A549 (cell line): Measurements from ENCODE around the gene CXXC5. TPM values are rescaled to one million over a fixed set of nuclear protein-coding genes. Genes with fewer than 3 reads are reported as not detected.

Experiments used
- ATAC-seq, 2 experiments: fragments of 200-7000 bp in 1 of 2; fragments of >200 bp in 1 of 2; cut with Nextera tagmentation in 1 of 2; cut with Tn5 transposase in 1 of 2; 3 replicates each; pipeline versions ENCODE4 v1.8.0 to v1.9.1; 2018 to 2020; ENCODE audit warnings: mild to moderate bottlenecking in 1 of 2, moderate library complexity in 1 of 2
- CTCF ChIA-PET: fragments of 300-600 bp; sonication (Branson Sonifier 250); formaldehyde crosslinking; extraction: SDS; loops from one replicate; lab custom pipeline; 2021; ENCODE audit warnings: antibody characterized with exemption, inconsistent platforms; lab: Yijun Ruan, JAX
- POLR2A ChIA-PET: fragments of 350-600 bp; formaldehyde crosslinking; extraction: SDS; loops from one replicate; lab custom pipeline; 2021; ENCODE audit warnings: antibody characterized with exemption, inconsistent platforms; lab: Yijun Ruan, JAX
- DNase-seq, 2 experiments: peaks; one replicate each; pipeline versions ENCODE4 v3.0.0 to v3.0.0-alpha.2; 2011 to 2016; ENCODE audit warnings: low read depth in 1 of 2, low spot score in 1 of 2
- FAIRE-seq: peaks from 2 replicates; lab custom pipeline; 2011; peaks lifted over from hg19 to GRCh38; lab: Jason Lieb, UNC
- H3K27ac ChIP-seq, 2 experiments: fragments of >200 bp; sonication (Bioruptor Twin); formaldehyde crosslinking; 3 replicates each; pipeline ENCODE4 v1.5.1; 2016 to 2017
- H3K4me1 ChIP-seq: fragments of >200 bp; sonication (Bioruptor Twin); formaldehyde crosslinking; 3 replicates; pipeline ENCODE4 v1.6.1; 2016
- H3K4me2 ChIP-seq: fragments of >200 bp; sonication (Bioruptor Twin); formaldehyde crosslinking; 3 replicates; pipeline ENCODE4 v1.6.1; 2016
- H3K4me3 ChIP-seq: fragments of >200 bp; sonication (Bioruptor Twin); formaldehyde crosslinking; 3 replicates; pipeline ENCODE4 v1.5.1; 2016
- H3K9me3 ChIP-seq: fragments of >200 bp; sonication (Bioruptor Twin); formaldehyde crosslinking; 3 replicates; pipeline ENCODE4 v1.6.1; 2016
- CBX2 ChIP-seq: fragments of 200-600 bp; sonication (generic); IDR thresholded peaks from 2 replicates; pipeline ENCODE4 v1.6.1; 2016; ENCODE audit warnings: low read depth, mild to moderate bottlenecking, borderline replicate concordance
- CEBPB ChIP-seq, 2 experiments: fragments of >200 bp in 1 of 2; sonication (Bioruptor Twin) in 1 of 2; formaldehyde crosslinking in 1 of 2; IDR thresholded peaks; 2 replicates each; pipeline ENCODE4 v1.6.1; 2012 to 2016
- ELK1 ChIP-seq: fragments of 150-350 bp; IDR thresholded peaks from 2 replicates; pipeline ENCODE4 v1.6.1; 2014; ENCODE audit warnings: low read depth, mild to moderate bottlenecking, low read length
- ESRRA ChIP-seq: fragments of 150-350 bp; IDR thresholded peaks from 2 replicates; pipeline ENCODE4 v1.6.1; 2014; ENCODE audit warnings: mild to moderate bottlenecking, low read length, borderline replicate concordance
- FOSB ChIP-seq: fragments of 250-450 bp; sonication (Bioruptor Pico); IDR thresholded peaks from 2 replicates; pipeline ENCODE4 v1.5.0; 2020; ENCODE audit warnings: mild to moderate bottlenecking, moderate library complexity
- HES2 ChIP-seq: fragments of >200 bp; sonication (Bioruptor Twin); formaldehyde crosslinking; IDR thresholded peaks from 2 replicates; pipeline ENCODE4 v1.6.1; 2016
- JUN ChIP-seq, 2 experiments: fragments of >200 bp; sonication (Bioruptor Twin); formaldehyde crosslinking; IDR thresholded peaks; 2 replicates in 1 of 2; 3 replicates in 1 of 2; pipeline ENCODE4 v1.6.1; 2016 to 2017
- KDM1A ChIP-seq: fragments of 200-600 bp; sonication (generic); IDR thresholded peaks from 2 replicates; pipeline ENCODE4 v1.6.1; 2016; ENCODE audit warnings: low read depth, mild to moderate bottlenecking
- MAFK ChIP-seq: fragments of 450-650 bp; IDR thresholded peaks from 2 replicates; pipeline ENCODE4 v1.6.1; 2014; ENCODE audit not compliant: partially characterized antibody
- MAZ ChIP-seq: fragments of 150-350 bp; IDR thresholded peaks from 2 replicates; pipeline ENCODE4 v1.6.1; 2014; ENCODE audit warnings: antibody characterized with exemption, low read depth, low read length, borderline replicate concordance
- NPAS2 ChIP-seq: fragments of 250-450 bp; sonication (Bioruptor Pico); IDR thresholded peaks from 2 replicates; pipeline ENCODE4 v1.8.0; 2022; ENCODE audit warnings: mild to moderate bottlenecking, moderate library complexity, borderline replicate concordance
- PHF8 ChIP-seq: fragments of 200-600 bp; sonication (generic); IDR thresholded peaks from 2 replicates; pipeline ENCODE4 v1.6.1; 2016; ENCODE audit warnings: low read depth, mild to moderate bottlenecking, antibody characterized with exemption, moderate library complexity, borderline replicate concordance
- RAD21 ChIP-seq, 2 experiments: fragments of >200 bp in 1 of 2; sonication (Bioruptor Twin) in 1 of 2; formaldehyde crosslinking in 1 of 2; IDR thresholded peaks in 1 of 2; conservative IDR thresholded peaks in 1 of 2; 2 replicates in 1 of 2; 3 replicates in 1 of 2; pipeline ENCODE4 v1.6.1; 2012 to 2018; ENCODE audit warnings: inconsistent platforms in 1 of 2
- RFX5 ChIP-seq: fragments of 450-650 bp; IDR thresholded peaks from 2 replicates; pipeline ENCODE4 v1.7.1; 2014; ENCODE audit warnings: antibody characterized with exemption, mild to moderate bottlenecking, moderate library complexity
- SMC3 ChIP-seq: fragments of >200 bp; sonication (Bioruptor Twin); formaldehyde crosslinking; IDR thresholded peaks from 3 replicates; pipeline ENCODE4 v1.6.1; 2018; ENCODE audit warnings: inconsistent platforms
- TFCP2L1 ChIP-seq: fragments of 250-450 bp; sonication (Bioruptor Pico); IDR thresholded peaks from 2 replicates; pipeline ENCODE4 v1.5.0; 2021; ENCODE audit warnings: mild to moderate bottlenecking
- USF2 ChIP-seq: fragments of 450-650 bp; IDR thresholded peaks from 2 replicates; pipeline ENCODE4 v1.6.1; 2014; ENCODE audit warnings: antibody characterized with exemption
- ZFP36 ChIP-seq: fragments of 450-650 bp; IDR thresholded peaks from 2 replicates; pipeline ENCODE4 v1.6.1; 2014; ENCODE audit warnings: borderline replicate concordance; ENCODE audit not compliant: partially characterized antibody
- ZNF302 ChIP-seq: fragments of 250-450 bp; sonication (Bioruptor Pico); IDR thresholded peaks from 2 replicates; pipeline ENCODE4 v1.9.0; 2021; ENCODE audit warnings: inconsistent platforms, mild to moderate bottlenecking, moderate library complexity
- ZSCAN20 ChIP-seq: fragments of 250-450 bp; sonication (Bioruptor Pico); IDR thresholded peaks from 2 replicates; pipeline ENCODE4 v1.8.0; 2022; ENCODE audit warnings: mild to moderate bottlenecking, moderate library complexity
- WGBS: methylation state at CpG from one replicate; pipeline ENCODE4 v1.1.6; 2017; ENCODE audit errors: missing lambda C conversion rate; 5-methylcytosine and 5-hydroxymethylcytosine counted together
- polyA plus RNA-seq, 4 experiments: library from polyadenylated mRNA; depleted of rRNA in 3 of 4; stranded (reverse); fragments of >200 nt; fragmentation: RNase III in 1 of 4; extraction: RNeasy Plus Mini Kit Qiagen cat#74134 plus additional on column Dnase treatment in 1 of 4; gene quantifications; 2 replicates in 3 of 4; 3 replicates in 1 of 4; pipeline ENCODE4 v1.2.3, GENCODE V29; 2011 to 2017

The CXXC5 gene
- polyA plus RNA-seq, 2 of the 4 experiments (the other 2 are of a cell fraction), result 18.1 to 32.5 TPM

- TF ChIP-seq SMC3, result peak; percentile 19; the same call in 2 of the 3 replicates
- TF ChIP-seq ELK1, result no peak
- no peak for TF ChIP-seq RFX5
- TF ChIP-seq CBX2, result no peak
- TF ChIP-seq MAZ, result no peak
- no peak for TF ChIP-seq USF2
- 0 out of 5 replicates have a peak, but pooled peaks of 1 of the 2 experiments have one; percentile 31 for TF ChIP-seq JUN (IDR thresholded peaks at IDR 0.05)
- no peak for TF ChIP-seq KDM1A
- TF ChIP-seq ZNF302 (CRISPR knock-in tag), result no peak
- peak in 1 of 2 experiments; percentile 26; a peak in 1 of 4 replicates for TF ChIP-seq CEBPB (IDR thresholded peaks at IDR 0.05)
- TF ChIP-seq ZFP36, result no peak
- TF ChIP-seq NPAS2 (CRISPR knock-in tag), result no peak
- TF ChIP-seq FOSB, result no peak
- ChIA-PET POLR2A (interaction anchor here (0.6 to 1.0 kb wide), 3 partner anchors 9 to 58 kb away, joined by 3 to 4 read pairs (median 3); partner anchors contain the start of gene CXXC5), CTCF (interaction anchor here (1.4 to 16.1 kb wide), 7 partner anchors 11 to 137 kb away, joined by 3 to 267 read pairs (median 7); partner anchors contain the start of gene CXXC5)
- 65% methylated on average over 15 of the region's 62 CpGs for WGBS
- DNase-seq (no peak), ATAC-seq (peak in 1 of 2 experiments; percentile 18; a peak in 3 of 6 replicates), FAIRE-seq (no peak)
- 0 out of 3 replicates have a peak overlapping the region, but pooled peaks have one; percentile 21 for H3K4me3 ChIP-seq
- peak overlapping the region; percentile 66 for H3K4me2 ChIP-seq
- H3K27ac ChIP-seq, result peak overlapping the region; percentile 61 to 91
- H3K9me3 ChIP-seq, result no peaks in the 10 kb centered on the region
- peaks cover 79% of the 10 kb centered on the region for H3K4me1 ChIP-seq
Observed at GRCh38 chr5:139637438-139638089, 10.6 kb upstream of the CXXC5 start.

- WGBS, result 58% methylated on average over 23 of the region's 23 CpGs
- CTCF ChIA-PET, result interaction anchor here (0.7 to 16.1 kb wide), 9 partner anchors 10 to 215 kb away, joined by 3 to 267 read pairs (median 6); partner anchors contain the start of gene CXXC5
- FAIRE-seq (no peak), DNase-seq (no peak), ATAC-seq (peak; percentile 7 to 15; a peak in 4 of 6 replicates)
- POLR2A ChIA-PET, result interaction anchor here (0.6 to 1.1 kb wide), 3 partner anchors 9 to 10 kb away, joined by 3 to 5 read pairs (median 4); partner anchors contain the start of gene CXXC5
- H3K4me3 ChIP-seq, result no peak overlapping the region
- H3K4me1 ChIP-seq, result peaks cover 83% of the 10 kb centered on the region
- no peaks in the 10 kb centered on the region for H3K9me3 ChIP-seq
- peak overlapping the region; percentile 66 for H3K4me2 ChIP-seq
- TF ChIP-seq MAFK (peak; percentile 61), ZNF302 (CRISPR knock-in tag) (no peak)
- peak overlapping the region; percentile 61 to 91 for H3K27ac ChIP-seq
Observed at GRCh38 chr5:139638090-139638735, 9.9 kb upstream of the CXXC5 start.

- Histone ChIP-seq H3K4me3 (no peak overlapping the region), H3K27ac (peak overlapping the region; percentile 5 to 91; a peak in 5 of 6 replicates), H3K4me2 (peak overlapping the region; percentile 66; the same call in 2 of the 3 replicates), H3K4me1 (peaks cover 90% of the 10 kb centered on the region), H3K9me3 (no peaks in the 10 kb centered on the region)
- POLR2A ChIA-PET, result interaction anchor here (0.5 to 1.1 kb wide), 2 partner anchors 9 to 13 kb away, joined by 4 to 5 read pairs; partner anchors contain the start of gene CXXC5
- CTCF ChIA-PET, result interaction anchor here (0.7 to 16.1 kb wide), 10 partner anchors 10 to 217 kb away, joined by 3 to 267 read pairs (median 5); partner anchors contain the start of gene CXXC5
- no peak for DNase-seq
- 81% methylated on average over 12 of the region's 12 CpGs for WGBS
- no peak for FAIRE-seq
- no peak for ATAC-seq
- TF ChIP-seq TFCP2L1, result no peak
- TF ChIP-seq RAD21 (conservative IDR thresholded peaks at IDR 0.05 in 1 of 2, IDR thresholded peaks at IDR 0.05 in 1 of 2), result no peak
- no peak for TF ChIP-seq ZFP36
- TF ChIP-seq PHF8, result no peak
- no peak for TF ChIP-seq ESRRA
- TF ChIP-seq ZSCAN20 (CRISPR knock-in tag), result no peak
- TF ChIP-seq HES2, result no peak
Observed at GRCh38 chr5:139638736-139639618, 9.2 kb upstream of the CXXC5 start.
